Endodermal cell (in vitro differentiated cells): ENCODE results near the gene SPPL2B. TPM values are rescaled to one million over a fixed set of nuclear protein-coding genes. Genes with fewer than 3 reads are reported as not detected.

Experiments used
- DNase-seq: peaks from one replicate; pipeline ENCODE4 v3.0.0-alpha.2; 2017
- H3K27ac ChIP-seq: 2 replicates; pipeline ENCODE4 v1.5.1; 2013; ENCODE audit warnings: mild to moderate bottlenecking, low read depth, low read length, moderate library complexity
- H3K27me3 ChIP-seq: 2 replicates; pipeline ENCODE4 v1.6.1; 2013; ENCODE audit warnings: mild to moderate bottlenecking, low read length, moderate library complexity; ENCODE audit not compliant: insufficient read depth, control insufficient read depth, poor library complexity, severe bottlenecking
- H3K36me3 ChIP-seq: 2 replicates; pipeline ENCODE4 v1.7.0; 2013; ENCODE audit warnings: mild to moderate bottlenecking, low read length, moderate library complexity; ENCODE audit not compliant: control insufficient read depth, insufficient read depth
- H3K4me1 ChIP-seq: one replicate; pipeline ENCODE4 v1.7.0; 2013; ENCODE audit warnings: low read length; ENCODE audit not compliant: control insufficient read depth, insufficient read depth
- H3K4me3 ChIP-seq: 2 replicates; pipeline ENCODE4 v1.5.1; 2013; ENCODE audit warnings: mild to moderate bottlenecking, low read length, moderate library complexity
- H3K9ac ChIP-seq: 2 replicates; pipeline ENCODE4 v1.6.1; 2013; ENCODE audit warnings: mild to moderate bottlenecking, low read length, moderate library complexity; ENCODE audit not compliant: poor library complexity, severe bottlenecking; ENCODE audit errors: extremely low read depth
- H3K9me3 ChIP-seq: 2 replicates; pipeline ENCODE4 v1.6.1; 2013; ENCODE audit warnings: mild to moderate bottlenecking, low read length, moderate library complexity; ENCODE audit not compliant: control insufficient read depth
- H3K27ac Mint-ChIP-seq: 2 replicates; pipeline ENCODE4 v1.8.0; 2020; ENCODE audit warnings: mixed read lengths
- H3K27me3 Mint-ChIP-seq: 2 replicates; pipeline ENCODE4 v1.8.0; 2021; ENCODE audit warnings: mild to moderate bottlenecking, mixed read lengths; ENCODE audit not compliant: insufficient read depth
- H3K36me3 Mint-ChIP-seq: 2 replicates; pipeline ENCODE4 v1.8.0; 2020; ENCODE audit warnings: low read depth, mixed read lengths
- H3K4me1 Mint-ChIP-seq: 2 replicates; pipeline ENCODE4 v1.8.0; 2020; ENCODE audit warnings: mixed read lengths
- H3K4me3 Mint-ChIP-seq: 2 replicates; pipeline ENCODE4 v1.8.0; 2020; ENCODE audit warnings: mild to moderate bottlenecking, moderate library complexity, mixed read lengths
- H3K9me3 Mint-ChIP-seq: 2 replicates; pipeline ENCODE4 v1.8.0; 2020; ENCODE audit warnings: mild to moderate bottlenecking, mixed read lengths
- CTCF ChIP-seq: fragments of 200-600 bp; sonication (generic); conservative IDR thresholded peaks from 2 replicates; pipeline ENCODE4 v1.5.0; 2021; ENCODE audit warnings: antibody characterized with exemption, mild to moderate bottlenecking
- whole genome bisulfite sequencing, 2 experiments: methylation state at CpG; one replicate each; pipeline versions ENCODE4 v1.1.5 to v1.1.7; 2013; ENCODE audit warnings: missing lambda C conversion rate in 2 of 2, mixed read lengths in 1 of 2; ENCODE audit not compliant: insufficient coverage in 1 of 2, insufficient read length in 1 of 2; 5-methylcytosine and 5-hydroxymethylcytosine counted together
- total RNA-seq, 2 donors: library from RNA; stranded (reverse); fragmentation: NEBNext Ultra II Directional in 1 of 2; extraction: Animal tissue kit (Norgen Biotek cat#: 25700) in 1 of 2; gene quantifications; 2 replicates in 1 of 2; 3 replicates in 1 of 2; pipeline ENCODE4 v1.2.1, GENCODE V29; 2021

The SPPL2B gene
- total RNA-seq, 2 donors from 2014 or later, result 115 to 118 TPM

- H3K9me3 Mint-ChIP-seq, result peaks cover 11% of the 10 kb centered on the region
- no peaks in the 10 kb centered on the region for H3K4me1 Mint-ChIP-seq
- Histone ChIP-seq H3K27ac (no peak overlapping the region), H3K9me3 (no peaks in the 10 kb centered on the region), H3K36me3 (no peaks in the 10 kb centered on the region), H3K27me3 (no peaks in the 10 kb centered on the region), H3K9ac (no peak overlapping the region), H3K4me3 (no peak overlapping the region), H3K4me1 (no peaks in the 10 kb centered on the region)
- no peaks in the 10 kb centered on the region for H3K36me3 Mint-ChIP-seq
- peak; percentile 93 for DNase-seq
- H3K27ac Mint-ChIP-seq, result no peak overlapping the region
- 28 to 36% methylated on average over 14 to 37 of the region's 37 CpGs for WGBS, 2 experiments
- peaks cover 20% of the 10 kb centered on the region for H3K27me3 Mint-ChIP-seq
- no peak overlapping the region for H3K4me3 Mint-ChIP-seq
- no peak for TF ChIP-seq CTCF
Observed at GRCh38 chr19:2385053-2385721, 56.7 kb downstream of the SPPL2B start.

GRCh38 chr19:2387367-2388288, 59.1 kb downstream of the SPPL2B start:
- H3K36me3 Mint-ChIP-seq, result no peaks in the 10 kb centered on the region
- no peak overlapping the region for H3K27ac ChIP-seq
- TF ChIP-seq CTCF, result no peak
- no peaks in the 10 kb centered on the region for H3K9me3 ChIP-seq
- H3K27me3 ChIP-seq, result no peaks in the 10 kb centered on the region
- no peak for DNase-seq
- H3K9me3 Mint-ChIP-seq, result peaks cover 3% of the 10 kb centered on the region
- H3K4me1 ChIP-seq, result no peaks in the 10 kb centered on the region
- H3K4me3 ChIP-seq, result no peak overlapping the region
- no peak overlapping the region for H3K9ac ChIP-seq
- no peak overlapping the region for H3K4me3 Mint-ChIP-seq
- 80 to 85% methylated on average over 16 to 20 of the region's 20 CpGs for WGBS, 2 experiments
- no peak overlapping the region for H3K27ac Mint-ChIP-seq
- no peaks in the 10 kb centered on the region for H3K36me3 ChIP-seq
- no peaks in the 10 kb centered on the region for H3K4me1 Mint-ChIP-seq
- peaks cover 21% of the 10 kb centered on the region for H3K27me3 Mint-ChIP-seq

GRCh38 chr19:2389594-2389993, 61.1 kb downstream of the SPPL2B start:
- no peaks in the 10 kb centered on the region for H3K36me3 ChIP-seq
- no peaks in the 10 kb centered on the region for H3K27me3 ChIP-seq
- H3K9me3 ChIP-seq, result no peaks in the 10 kb centered on the region
- H3K27ac ChIP-seq, result no peak overlapping the region
- Mint-ChIP-seq H3K4me3 (no peak overlapping the region), H3K4me1 (no peaks in the 10 kb centered on the region), H3K27me3 (peaks cover 22% of the 10 kb centered on the region), H3K27ac (no peak overlapping the region), H3K36me3 (no peaks in the 10 kb centered on the region), H3K9me3 (peaks cover 6% of the 10 kb centered on the region)
- TF ChIP-seq CTCF, result no peak
- DNase-seq, result no peak
- WGBS, 2 experiments, result 78 to 92% methylated on average over 17 to 21 of the region's 21 CpGs
- H3K9ac ChIP-seq, result no peak overlapping the region
- no peaks in the 10 kb centered on the region for H3K4me1 ChIP-seq
- no peak overlapping the region for H3K4me3 ChIP-seq
